Spinal cord (tissue), 10 donors: ENCODE results near the gene ASAH2. TPM values are rescaled to one million over a fixed set of nuclear protein-coding genes. Genes with fewer than 3 reads are reported as not detected.
"Not testable (repeated sequence)": the region's sequence is repeated elsewhere in the genome, so short reads cannot be mapped to it uniquely, and the experiment has no call there.

Source experiments
- DNase-seq, 6 donors: peaks; one replicate each; pipeline versions ENCODE4 v3.0.0 to v3.0.0-alpha.2; 2013 to 2015; ENCODE audit warnings: low spot score in 6 of 6, low read depth in 4 of 6
- H3K27ac ChIP-seq: one replicate; pipeline ENCODE4 v1.5.1; 2013; ENCODE audit warnings: low read depth, low read length, control low read depth
- H3K27me3 ChIP-seq: one replicate; pipeline ENCODE4 v1.6.1; 2013; ENCODE audit warnings: low read length; ENCODE audit not compliant: control insufficient read depth, insufficient read depth
- H3K36me3 ChIP-seq: one replicate; pipeline ENCODE4 v1.6.1; 2013; ENCODE audit warnings: low read length; ENCODE audit not compliant: control insufficient read depth, insufficient read depth
- H3K4me1 ChIP-seq: one replicate; pipeline ENCODE4 v1.6.1; 2013; ENCODE audit warnings: low read length; ENCODE audit not compliant: control insufficient read depth, insufficient read depth
- H3K4me3 ChIP-seq: one replicate; pipeline ENCODE4 v1.5.1; 2013; ENCODE audit warnings: low read depth, low read length, control low read depth
- H3K9me3 ChIP-seq: one replicate; pipeline ENCODE4 v1.6.1; 2013; ENCODE audit warnings: low read length; ENCODE audit not compliant: control insufficient read depth, insufficient read depth
- WGBS: methylation state at CpG from one replicate; pipeline ENCODE4 v1.1.5; 2013; ENCODE audit warnings: missing lambda C conversion rate; ENCODE audit not compliant: insufficient coverage; 5-methylcytosine and 5-hydroxymethylcytosine counted together
- polyA plus RNA-seq, 2 donors: library from polyadenylated mRNA; unstranded; fragments of 120-200 nt; gene quantifications; one replicate each; pipeline ENCODE4 v1.2.1, GENCODE V29; 2013; ENCODE audit not compliant: insufficient read length in 2 of 2
- total RNA-seq, 2 donors: library from RNA; depleted of rRNA in 1 of 2; stranded (reverse); fragments of 120-200 nt in 1 of 2; fragments of >200 nt in 1 of 2; gene quantifications; one replicate each; pipeline versions ENCODE4 v1.2.3 to v1.2.4, GENCODE V29; 2013 to 2014
- donor health status: healthy.

The ASAH2 gene
- total and polyA plus RNA-seq, 4 donors: 2.5 to 6.1 (median 3.0) TPM

- no peak overlapping the region for H3K27ac ChIP-seq
- H3K27me3 ChIP-seq: no peaks in the 10 kb centered on the region
- H3K4me1 ChIP-seq: no peaks in the 10 kb centered on the region
- 100% methylated on average over 1 of the region's 4 CpGs for WGBS
- no peaks in the 10 kb centered on the region for H3K9me3 ChIP-seq
- no peaks in the 10 kb centered on the region for H3K36me3 ChIP-seq
- H3K4me3 ChIP-seq: no peak overlapping the region
- no peak for DNase-seq
Observed at GRCh38 chr10:50281967-50282522, 30.7 kb upstream of the ASAH2 start.

DNA sequence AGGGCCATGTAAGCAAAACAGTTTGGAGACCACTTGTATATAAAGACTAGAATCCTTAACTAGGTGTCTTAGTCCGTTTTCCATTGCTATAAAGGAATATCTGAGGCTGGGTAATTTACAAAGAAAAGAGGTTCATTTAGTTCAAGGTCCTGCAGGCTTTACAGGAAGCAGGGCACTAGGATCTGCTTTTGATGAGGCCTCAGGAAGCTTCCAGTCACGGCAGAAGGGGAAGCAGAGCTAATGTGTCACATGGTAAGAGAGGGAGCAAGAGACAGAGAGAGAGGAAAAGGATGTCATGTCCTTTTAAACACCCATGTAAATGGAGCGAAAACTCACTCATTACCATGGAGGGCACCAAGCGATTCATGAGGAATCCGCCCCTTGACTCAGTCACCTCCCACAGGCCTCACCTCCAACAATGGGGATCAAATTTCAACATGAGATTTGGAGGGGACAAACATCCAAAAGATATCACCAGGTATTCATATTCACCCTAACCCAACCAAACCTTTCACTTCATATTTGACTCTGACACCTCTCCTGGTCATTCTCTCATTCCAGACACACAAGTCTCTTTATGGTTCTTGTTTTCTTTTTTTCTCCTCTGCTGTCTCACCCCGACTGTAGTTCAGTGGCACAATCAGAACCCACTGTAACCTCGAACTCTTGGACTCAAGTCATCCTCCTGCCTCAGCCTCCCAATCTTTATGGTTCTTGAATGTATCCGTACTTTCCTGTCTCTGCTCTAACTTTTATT, 30.1 kb upstream of the ASAH2 start:
- H3K36me3 ChIP-seq: no peaks in the 10 kb centered on the region
- whole genome bisulfite sequencing: 91% methylated on average over 6 of the region's 8 CpGs
- no peak for DNase-seq
- H3K9me3 ChIP-seq: no peaks in the 10 kb centered on the region
- H3K27me3 ChIP-seq: no peaks in the 10 kb centered on the region
- no peaks in the 10 kb centered on the region for H3K4me1 ChIP-seq
- H3K4me3 ChIP-seq: no peak overlapping the region
- no peak overlapping the region for H3K27ac ChIP-seq

- DNase-seq: peak in 1 of 6 donors; percentile 14
- Histone ChIP-seq H3K9me3 (no peaks in the 10 kb centered on the region), H3K27ac (no peak overlapping the region), H3K36me3 (no peaks in the 10 kb centered on the region), H3K4me3 (no peak overlapping the region), H3K27me3 (no peaks in the 10 kb centered on the region), H3K4me1 (no peaks in the 10 kb centered on the region)
- 69% methylated on average over 2 of the region's 5 CpGs for WGBS
Observed at GRCh38 chr10:50280049-50280841, 28.9 kb upstream of the ASAH2 start.

GRCh38 chr10:50279489-50279888, 28.2 kb upstream of the ASAH2 start:
- Histone ChIP-seq H3K27me3 (no peaks in the 10 kb centered on the region), H3K36me3 (no peaks in the 10 kb centered on the region), H3K27ac (no peak overlapping the region), H3K4me3 (no peak overlapping the region), H3K9me3 (no peaks in the 10 kb centered on the region), H3K4me1 (no peaks in the 10 kb centered on the region)
- peak in 1 of 6 donors; percentile 37 for DNase-seq
- 46% methylated on average over 4 of the region's 5 CpGs for WGBS

DNA sequence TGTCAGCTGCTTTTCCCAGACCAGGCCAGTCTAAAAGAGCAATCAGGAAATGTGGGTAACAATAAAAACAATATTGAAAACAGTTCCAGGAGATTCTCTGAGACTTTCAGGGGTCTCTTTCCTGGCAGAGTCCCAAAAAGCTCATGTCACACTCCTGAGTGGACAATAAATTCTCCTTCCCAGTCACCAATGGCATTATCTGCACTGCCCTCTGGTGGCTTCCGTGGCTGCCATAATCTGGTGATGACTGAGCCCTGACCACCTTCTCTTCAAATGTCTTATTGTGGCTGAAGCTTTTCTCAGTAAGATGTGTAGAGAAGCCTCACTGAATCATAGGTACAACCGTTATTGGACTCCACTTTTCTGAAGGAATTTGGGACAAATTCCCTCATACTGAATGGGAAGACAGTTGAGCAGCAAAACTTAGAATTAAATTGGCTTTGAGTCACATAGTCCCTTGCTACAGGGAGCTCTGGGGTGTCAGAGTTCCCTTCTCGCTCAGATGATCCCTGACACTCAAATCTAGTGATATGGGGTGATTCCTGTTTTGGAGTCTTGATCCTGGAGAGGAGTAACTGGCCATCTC, 24.4 kb upstream of the ASAH2 start:
- WGBS: 100% methylated on average over 1 of the region's 3 CpGs
- Histone ChIP-seq H3K36me3 (no peaks in the 10 kb centered on the region), H3K4me1 (no peaks in the 10 kb centered on the region), H3K27me3 (no peaks in the 10 kb centered on the region), H3K9me3 (no peaks in the 10 kb centered on the region), H3K4me3 (no peak overlapping the region), H3K27ac (no peak overlapping the region)
- DNase-seq: peak in 1 of 6 donors; percentile 18

DNA sequence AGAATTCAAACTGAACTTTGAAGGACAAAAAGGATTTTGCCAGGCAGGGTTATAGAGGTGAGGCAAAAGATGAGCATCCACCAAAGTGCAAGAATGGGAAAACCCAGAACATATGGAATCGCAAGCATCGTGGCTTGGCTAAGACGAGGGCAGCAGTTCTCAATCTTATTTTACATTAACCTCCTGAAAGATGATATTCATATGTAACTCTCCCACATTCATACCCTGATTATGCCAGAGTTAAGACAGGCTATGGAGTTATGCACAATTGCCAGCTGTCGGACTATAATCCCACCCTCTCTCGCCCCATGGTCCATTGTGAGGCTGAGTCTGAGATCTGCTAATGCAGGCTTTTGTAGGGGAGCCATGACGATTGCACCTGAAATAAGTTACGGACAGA, 21.2 kb upstream of the ASAH2 start:
- 96% methylated on average over 4 of the region's 7 CpGs for WGBS
- no peak overlapping the region for H3K27ac ChIP-seq
- no peak for DNase-seq
- no peaks in the 10 kb centered on the region for H3K27me3 ChIP-seq
- no peak overlapping the region for H3K4me3 ChIP-seq
- H3K36me3 ChIP-seq: no peaks in the 10 kb centered on the region
- no peaks in the 10 kb centered on the region for H3K9me3 ChIP-seq
- no peaks in the 10 kb centered on the region for H3K4me1 ChIP-seq

DNA sequence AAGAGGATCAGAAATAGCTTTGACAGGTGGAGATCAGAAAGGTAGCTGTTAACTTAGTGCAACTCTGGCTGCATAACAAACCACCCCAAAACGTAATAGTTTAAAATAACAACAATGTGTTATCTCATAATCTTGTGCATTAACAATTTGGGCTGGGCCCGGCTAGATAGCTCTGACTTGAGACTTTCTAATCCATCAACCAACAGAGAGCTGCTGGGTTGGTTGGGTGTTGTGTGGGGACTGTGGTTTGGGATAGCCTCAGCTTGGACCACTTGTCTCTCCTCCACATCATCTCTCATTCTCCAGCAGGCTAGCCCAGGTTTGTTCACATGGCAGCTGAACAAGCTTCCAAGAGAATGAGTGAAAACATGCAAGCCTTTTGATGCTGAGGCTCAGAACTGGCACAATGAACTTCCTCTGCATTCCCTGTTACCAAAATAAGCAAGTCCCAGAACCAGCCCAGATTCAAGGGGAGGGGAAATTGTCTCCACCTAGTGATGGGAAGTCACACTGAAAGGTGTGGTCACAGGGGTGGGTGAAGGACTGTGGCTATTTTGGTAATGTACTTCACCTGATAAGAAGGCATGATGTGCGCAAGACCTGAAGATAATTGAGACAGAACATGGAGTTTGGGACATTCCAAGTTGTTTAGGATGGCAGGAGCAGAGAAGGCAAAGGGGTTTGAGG, 20.4 kb upstream of the ASAH2 start:
- Histone ChIP-seq H3K4me1 (no peaks in the 10 kb centered on the region), H3K27me3 (no peaks in the 10 kb centered on the region), H3K4me3 (no peak overlapping the region), H3K27ac (no peak overlapping the region), H3K9me3 (no peaks in the 10 kb centered on the region), H3K36me3 (no peaks in the 10 kb centered on the region)
- WGBS: 100% methylated on average over 1 of the region's 3 CpGs
- DNase-seq: no peak

GRCh38 chr10:50267877-50268276, 16.6 kb upstream of the ASAH2 start:
- no CpG with 5 or more reads among the region's 3 CpGs for WGBS
- not testable (repeated sequence) for H3K4me1 ChIP-seq

GRCh38 chr10:50262625-50263024, 11.3 kb upstream of the ASAH2 start:
- H3K4me3 ChIP-seq, H3K27me3 ChIP-seq, DNase-seq, H3K36me3 ChIP-seq, H3K4me1 ChIP-seq, H3K9me3 ChIP-seq, H3K27ac ChIP-seq: not testable (repeated sequence)
- WGBS: 69% methylated on average over 8 of the region's 10 CpGs

More at GRCh38 chr10:50267877-50268276, 16.6 kb upstream of the ASAH2 start:
- H3K9me3 ChIP-seq, H3K36me3 ChIP-seq, H3K27me3 ChIP-seq, H3K4me3 ChIP-seq, DNase-seq, H3K27ac ChIP-seq: not testable (repeated sequence)
